Esophagus mucosa (tissue), 1 donor: ENCODE results near the gene NPIPA1. TPM values are rescaled to one million over a fixed set of nuclear protein-coding genes. Genes with fewer than 3 reads are reported as not detected.
"Not testable (repeated sequence)": the region's sequence is repeated elsewhere in the genome, so short reads cannot be mapped to it uniquely, and the experiment has no call there.

Experiments used
- ATAC-seq: fragments of 200-7000 bp; cut with Tn5 transposase; one replicate; pipeline ENCODE4 v1.9.1; 2020
- total RNA-seq: library from RNA; stranded (reverse); gene quantifications from one replicate; pipeline ENCODE4 v1.2.4, GENCODE V29; 2023
- donor health status: DM: yes; HTN: yes; CAD: no.

Gene NPIPA1
- 29.5 TPM for total RNA-seq

DNA sequence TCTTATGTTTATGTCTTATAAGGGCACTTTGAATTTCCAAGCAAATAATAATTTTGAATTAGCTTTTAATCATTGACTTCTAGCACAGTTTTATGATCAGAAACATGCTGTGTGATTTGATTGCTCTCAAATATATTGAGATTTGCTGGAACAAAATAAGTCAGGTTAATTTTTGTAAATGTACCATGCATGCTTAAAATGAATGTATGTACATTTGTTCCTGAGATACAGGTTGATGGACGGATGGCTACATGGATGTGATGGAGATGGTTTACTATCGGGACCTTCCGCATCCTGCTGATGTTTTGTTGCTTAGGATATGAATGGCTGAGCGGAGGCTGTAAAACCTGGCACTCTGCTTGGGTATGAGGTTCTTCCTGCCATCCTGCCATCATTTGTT is at the start of gene NPIPA1:
Gene NPIPA1 (plus strand): TSS at position 301 of the 400 bp plus-strand sequence. CDS start 0 bp downstream, at position 301.
- not testable (repeated sequence) for ATAC-seq

DNA sequence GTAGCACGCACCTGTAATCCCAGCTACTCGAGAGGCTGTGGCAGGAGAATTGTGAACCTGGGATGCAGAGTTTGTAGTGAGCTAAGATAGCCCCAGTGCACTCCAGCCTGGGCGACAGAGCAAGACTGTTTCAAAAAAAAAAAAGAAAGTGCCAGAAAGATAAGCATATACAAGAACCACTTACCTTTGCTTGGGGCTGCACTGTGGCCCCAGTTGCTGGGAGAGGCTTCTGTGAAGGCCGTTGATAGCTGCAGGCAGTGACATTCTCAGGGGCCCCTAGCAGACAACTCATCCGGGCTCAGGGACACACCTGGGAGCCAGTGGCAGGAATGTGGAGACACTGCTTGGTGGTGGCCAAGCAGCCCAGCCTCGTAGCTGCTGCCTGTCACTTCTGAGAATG is 45.1 kb upstream of the NPIPA1 start:
- ATAC-seq: not testable (repeated sequence)

DNA sequence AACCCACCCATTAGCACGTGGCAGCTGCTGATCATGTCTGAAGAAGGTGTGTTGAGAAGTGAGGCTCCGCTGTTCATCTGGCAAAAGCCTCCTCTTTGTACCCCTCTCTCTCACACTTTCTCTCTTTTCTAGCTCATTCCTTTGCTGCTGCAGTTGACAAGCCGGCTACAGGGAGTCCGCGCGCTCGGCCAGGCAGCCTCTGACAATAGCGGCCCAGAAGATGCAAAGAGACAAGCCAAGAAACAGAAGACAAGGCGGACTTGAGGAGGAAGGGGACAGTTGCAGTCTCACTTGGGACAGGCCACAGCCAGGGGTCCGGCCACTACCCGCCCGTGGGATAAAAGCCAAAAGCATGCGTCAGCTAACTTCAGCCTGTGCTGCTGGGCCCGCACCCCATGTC is 41.9 kb upstream of the NPIPA1 start:
- not testable (repeated sequence) for ATAC-seq

DNA sequence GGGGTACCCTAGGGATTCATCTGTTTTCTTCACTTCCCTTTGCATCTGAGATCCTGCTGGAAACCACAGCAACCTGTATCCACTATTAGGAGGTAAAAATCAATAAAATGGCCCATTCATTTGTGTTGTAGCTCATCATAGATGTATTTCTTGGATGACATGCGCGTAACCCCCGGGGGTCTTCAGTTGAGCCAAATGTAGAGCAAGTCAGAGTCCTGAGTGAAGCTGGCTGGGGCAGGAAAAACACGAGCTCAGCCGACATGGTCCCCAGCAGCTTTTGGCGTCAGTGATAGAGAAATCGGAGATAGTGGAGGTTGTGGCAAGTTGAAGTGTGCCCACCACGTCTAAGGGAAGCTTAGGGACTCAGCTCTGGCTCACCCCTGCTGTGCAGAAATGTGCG is 41.2 kb upstream of the NPIPA1 start:
- ATAC-seq: not testable (repeated sequence)

DNA sequence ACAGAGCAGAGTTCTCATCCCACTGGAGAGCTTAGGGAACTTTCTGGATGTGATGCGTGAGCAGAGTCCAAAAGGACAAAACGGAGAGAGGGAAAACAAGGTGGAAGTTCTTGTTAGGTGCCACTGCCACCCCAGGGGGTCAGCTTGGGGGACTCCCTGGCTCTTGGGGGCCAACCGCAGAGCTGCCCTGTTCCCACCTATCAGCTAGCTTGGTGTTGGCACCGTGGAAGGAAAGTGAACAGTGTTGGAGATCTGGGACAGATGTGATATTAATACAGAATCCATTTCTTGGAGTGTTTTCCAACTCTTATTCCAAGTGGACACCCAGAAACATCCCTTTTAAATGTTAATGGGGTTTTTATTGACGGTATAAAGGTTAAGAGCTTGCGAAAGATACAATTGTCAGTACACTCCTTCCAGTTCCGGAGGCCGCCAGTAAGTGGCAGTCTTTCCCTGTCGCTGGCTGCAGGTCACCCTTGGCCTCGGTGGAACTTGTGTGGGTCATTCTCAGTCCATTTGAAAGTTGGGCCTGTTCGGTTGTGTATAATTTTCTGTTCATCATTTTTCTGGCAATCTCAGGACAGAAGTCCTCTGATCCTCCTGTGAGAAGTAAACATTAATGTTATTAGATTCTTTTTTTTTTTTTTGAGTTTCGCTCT is 40.1 kb upstream of the NPIPA1 start:
- peak; percentile 39 for ATAC-seq

DNA sequence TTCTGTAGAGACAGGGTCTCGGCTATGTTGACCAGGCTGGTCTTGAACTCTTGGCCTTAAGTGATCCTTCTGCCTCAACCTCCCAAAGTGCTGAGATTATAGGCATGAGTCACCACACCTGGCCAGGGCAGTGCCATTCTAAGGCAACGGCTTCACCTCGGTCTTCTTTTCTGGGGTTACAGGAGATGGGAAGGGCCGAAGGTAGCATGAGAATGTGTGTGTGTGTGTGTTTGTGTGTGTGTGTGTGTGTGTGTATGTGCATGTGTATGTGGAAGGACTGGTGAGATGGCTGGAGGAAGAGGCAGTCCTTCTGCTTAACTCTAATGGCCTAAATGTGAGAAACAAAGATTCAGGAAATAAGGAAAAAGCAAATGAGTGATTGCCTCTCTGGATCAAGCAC is 39.1 kb upstream of the NPIPA1 start:
- peak; percentile 7 for ATAC-seq

DNA sequence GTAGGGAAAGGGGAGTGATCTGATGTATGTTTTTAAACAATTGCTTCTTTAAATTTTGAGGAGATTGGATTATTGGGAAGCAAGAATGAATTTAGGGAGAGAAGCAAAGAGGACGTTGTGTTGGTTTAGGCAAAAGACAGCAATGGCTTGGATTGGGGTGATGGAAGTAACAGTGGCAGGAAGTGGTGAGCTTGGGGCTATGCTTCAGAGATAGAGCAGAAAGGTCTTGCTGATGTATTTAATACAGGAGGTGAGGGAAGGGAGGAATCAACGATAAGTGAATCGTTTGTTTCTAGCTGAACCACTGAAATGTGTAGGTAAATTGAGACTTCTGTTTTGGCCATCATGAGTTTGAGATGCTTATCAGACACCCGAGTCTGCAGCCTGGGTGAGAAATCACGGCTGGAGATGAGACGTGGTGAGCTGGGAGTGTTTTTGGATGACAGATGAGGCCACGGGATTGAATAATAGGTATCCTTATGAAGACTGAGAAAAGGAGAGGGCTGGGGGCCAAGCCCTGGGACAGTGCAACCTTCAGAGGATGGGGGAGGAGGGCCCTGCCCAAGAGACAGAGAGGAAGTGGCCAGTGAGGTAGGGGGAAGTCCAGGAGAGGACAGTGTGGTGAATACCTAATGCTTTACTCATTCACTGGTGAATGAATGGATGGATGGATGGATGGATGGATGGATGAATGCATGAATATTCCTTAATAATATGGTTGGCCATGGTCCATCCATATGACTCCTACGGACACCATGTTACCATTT is 33.9 kb upstream of the NPIPA1 start:
- peak; percentile 55 for ATAC-seq

DNA sequence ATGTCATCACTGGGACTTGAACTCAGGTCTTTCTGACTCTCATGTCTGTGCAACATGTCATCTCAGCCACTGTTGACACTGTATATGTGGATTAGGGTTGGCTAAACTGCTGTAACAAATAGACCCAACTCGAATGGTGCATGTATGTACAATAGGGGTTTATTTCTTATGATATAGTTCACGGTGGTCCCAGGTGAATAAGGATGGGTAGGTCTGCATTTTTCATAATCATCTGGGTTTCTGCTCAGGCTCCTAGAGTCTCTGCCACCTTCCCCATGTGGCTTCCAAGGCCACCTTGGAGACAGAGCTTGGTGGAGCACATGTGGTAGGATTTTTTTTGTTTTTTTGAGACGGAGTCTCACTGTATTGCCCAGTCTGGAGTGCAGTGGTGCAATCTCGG is 27.5 kb upstream of the NPIPA1 start:
- peak; percentile 78 for ATAC-seq

DNA sequence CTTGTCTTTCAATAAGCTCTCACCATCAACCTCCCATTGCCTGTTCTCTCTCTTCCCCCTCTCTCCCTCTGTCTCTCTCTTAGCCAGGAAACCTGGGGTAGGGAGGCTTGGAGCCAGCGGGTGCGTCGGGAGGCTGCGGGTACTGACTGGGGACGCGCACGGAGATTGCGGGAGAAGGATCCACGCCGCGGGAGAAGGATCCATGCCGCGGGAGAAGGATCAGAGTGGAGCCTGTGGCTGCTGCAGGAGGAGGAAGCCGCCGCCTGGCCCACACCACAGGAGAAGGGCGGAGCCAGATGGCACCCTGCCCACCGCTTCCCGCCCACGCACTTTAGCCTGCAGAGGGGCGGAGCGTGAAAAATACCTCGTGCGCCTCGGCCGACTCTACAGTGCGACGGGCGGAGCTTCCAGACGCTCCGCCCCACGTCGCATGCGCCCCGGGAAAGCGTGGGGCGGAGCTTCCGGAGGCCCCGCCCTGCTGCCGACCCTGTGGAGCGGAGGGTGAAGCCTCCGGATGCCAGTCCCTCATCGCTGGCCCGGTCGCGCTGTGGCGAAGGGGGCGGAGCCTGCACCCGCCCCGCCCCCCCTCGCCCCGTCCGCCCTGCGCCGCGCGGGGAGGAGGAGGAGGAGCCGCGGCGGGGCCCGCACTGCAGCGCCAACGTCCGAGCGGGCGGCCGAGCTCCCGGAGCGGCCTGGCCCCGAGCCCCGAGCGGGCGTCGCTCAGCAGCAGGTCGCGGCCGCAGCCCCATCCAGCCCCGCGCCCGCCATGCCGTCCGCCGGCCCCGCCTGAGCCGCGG is 26.2 kb upstream of the NPIPA1 start:
- ATAC-seq: peak; percentile 90

DNA sequence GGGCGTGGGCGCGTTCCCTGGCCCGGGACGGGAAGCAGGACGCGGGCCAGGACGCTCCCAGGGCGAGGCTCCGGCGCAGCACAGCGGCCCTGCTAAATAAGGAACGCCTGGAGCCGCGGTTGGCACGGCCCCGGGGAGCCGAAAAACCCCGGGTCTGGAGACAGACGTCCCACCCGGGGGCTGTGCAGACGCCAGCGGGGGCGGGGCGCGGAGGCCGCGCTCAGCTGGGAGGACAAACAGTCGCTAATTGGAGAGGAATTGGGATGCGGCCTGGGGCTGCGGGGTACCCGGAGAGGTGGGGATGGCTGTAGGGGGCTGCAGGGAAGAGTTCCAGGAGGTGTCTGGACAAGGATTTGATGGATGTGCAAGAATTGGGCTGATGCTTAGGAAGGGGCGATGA is 25.3 kb upstream of the NPIPA1 start:
- not testable (repeated sequence) for ATAC-seq

DNA sequence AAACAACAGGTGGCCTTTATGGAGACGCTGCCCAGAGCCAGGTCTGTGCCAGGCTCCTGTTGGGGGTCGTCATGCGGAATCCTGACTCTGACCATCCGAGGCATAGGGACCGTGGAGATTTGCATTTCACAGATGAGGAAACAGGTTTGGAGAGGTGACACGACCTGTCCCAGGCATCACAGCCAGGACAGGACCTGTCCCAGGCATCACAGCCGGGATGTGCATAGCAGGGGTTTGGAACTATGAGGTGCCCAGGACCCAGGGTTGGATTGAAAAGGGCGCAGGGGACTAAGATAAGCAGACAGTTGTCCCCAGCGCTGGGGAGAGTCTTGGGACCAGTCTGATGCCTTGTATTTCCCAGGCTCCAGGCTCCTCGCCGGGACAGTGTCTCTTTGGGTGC is 24.7 kb upstream of the NPIPA1 start:
- not testable (repeated sequence) for ATAC-seq

DNA sequence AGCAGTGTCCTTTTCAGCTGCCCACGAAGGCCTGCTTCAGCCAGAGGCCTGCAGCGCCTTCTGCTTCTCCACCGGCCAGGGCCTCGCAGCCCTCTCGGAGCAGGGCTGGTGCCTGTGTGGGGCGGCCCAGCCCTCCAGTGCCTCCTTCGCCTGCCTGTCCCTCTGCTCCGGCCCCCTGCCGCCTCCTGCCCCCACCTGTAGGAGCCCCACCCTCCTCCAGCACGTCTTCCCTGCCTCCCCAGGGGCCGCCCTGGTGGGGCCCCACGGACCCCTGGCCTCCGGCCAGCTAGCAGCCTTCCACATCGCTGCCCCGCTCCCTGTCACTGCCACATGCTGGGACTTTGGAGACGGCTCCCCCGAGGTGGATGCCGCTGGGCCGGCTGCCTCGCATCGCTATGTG is 18.7 kb upstream of the NPIPA1 start:
- not testable (repeated sequence) for ATAC-seq

DNA sequence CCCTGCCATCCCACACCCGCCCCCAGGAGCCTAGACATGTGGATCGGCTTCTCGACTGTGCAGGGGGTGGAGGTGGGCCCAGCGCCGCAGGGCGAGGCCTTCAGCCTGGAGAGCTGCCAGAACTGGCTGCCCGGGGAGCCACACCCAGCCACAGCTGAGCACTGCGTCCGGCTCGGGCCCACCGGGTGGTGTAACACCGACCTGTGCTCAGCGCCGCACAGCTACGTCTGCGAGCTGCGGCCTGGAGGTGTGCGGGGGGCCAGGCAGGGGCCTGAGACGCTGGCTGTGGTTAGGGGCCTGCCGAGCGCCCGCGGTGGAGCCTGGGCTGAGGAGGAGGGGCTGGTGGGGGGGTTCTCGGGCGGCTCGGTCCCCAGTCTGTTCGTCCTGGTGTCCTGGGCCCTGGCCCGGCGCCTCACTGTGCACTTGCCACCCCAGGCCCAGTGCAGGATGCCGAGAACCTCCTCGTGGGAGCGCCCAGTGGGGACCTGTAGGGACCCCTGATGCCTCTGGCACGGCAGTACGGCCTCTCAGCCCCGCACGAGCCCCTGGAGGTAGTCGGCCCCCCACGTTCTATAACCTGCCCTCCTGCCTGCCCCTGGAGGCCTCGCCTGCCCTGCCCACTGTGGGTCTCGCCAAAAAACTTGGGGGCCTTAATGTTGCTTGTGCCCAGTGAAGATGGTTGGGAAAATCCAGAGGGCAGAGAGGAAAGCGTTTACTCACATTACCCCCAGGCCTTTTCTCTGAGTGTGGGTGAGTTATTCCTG is 17.2 kb upstream of the NPIPA1 start:
- not testable (repeated sequence) for ATAC-seq

DNA sequence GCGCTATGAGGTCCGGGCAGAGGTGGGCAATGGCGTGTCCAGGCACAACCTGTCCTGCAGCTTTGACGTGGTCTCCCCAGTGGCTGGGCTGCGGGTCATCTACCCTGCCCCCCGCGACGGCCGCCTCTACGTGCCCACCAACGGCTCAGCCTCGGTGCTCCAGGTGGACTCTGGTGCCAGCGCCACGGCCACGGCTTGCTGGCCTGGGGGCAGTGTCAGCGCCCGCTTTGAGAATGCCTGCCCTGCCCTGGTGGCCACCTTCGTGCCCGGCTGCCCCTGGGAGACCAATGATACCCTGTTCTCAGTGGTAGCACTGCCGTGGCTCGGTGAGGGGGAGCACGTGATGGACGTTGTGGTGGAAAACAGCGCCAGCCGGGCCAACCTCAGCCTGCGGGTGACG is 15.0 kb upstream of the NPIPA1 start:
- not testable (repeated sequence) for ATAC-seq

DNA sequence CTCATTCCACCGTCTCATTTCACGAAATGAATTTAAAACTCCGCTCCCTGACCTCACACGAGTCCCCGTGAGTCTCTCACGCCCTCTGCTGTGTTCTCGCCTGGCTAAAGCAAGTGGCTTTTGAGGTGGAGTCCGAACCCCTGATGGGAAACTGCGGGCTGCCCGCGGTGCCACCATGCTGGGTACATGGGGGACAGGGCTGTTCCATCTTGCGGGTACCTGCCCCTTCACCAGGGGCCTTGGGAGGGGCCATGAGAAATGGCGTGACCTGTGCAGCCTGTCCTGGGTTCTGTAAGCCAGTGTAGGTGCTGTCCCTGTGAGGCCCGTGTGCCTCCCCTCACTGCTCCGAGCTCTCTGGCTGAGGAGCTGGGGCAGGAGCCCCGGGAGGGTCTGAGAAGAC is 14.3 kb upstream of the NPIPA1 start:
- ATAC-seq: not testable (repeated sequence)

DNA sequence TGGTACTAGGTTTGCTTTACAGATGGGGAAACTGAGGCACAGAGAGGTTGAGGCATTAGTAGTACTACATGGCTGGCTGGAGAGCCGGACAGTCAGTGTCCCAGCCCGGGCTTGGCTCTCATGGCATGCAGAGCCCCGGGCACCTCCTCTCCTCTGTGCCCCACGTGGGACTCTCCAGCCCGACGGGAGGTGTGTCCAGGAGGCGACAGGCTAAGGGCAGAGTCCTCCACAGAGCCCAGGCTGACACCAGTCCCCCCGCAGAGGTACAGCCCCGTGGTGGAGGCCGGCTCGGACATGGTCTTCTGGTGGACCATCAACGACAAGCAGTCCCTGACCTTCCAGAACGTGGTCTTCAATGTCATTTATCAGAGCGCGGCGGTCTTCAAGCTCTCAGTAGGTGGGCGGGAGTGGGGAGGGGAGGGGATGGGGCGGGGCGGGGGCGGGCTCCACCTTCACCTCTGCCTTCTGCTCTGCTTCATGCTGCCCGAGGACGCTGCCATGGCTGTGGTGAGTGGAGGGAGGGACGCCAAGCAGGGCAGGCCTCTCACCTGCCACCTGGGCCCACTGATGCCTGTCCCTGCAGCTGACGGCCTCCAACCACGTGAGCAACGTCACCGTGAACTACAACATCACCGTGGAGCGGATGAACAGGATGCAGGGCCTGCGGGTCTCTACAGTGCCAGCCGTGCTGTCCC is 13.7 kb upstream of the NPIPA1 start:
- not testable (repeated sequence) for ATAC-seq

DNA sequence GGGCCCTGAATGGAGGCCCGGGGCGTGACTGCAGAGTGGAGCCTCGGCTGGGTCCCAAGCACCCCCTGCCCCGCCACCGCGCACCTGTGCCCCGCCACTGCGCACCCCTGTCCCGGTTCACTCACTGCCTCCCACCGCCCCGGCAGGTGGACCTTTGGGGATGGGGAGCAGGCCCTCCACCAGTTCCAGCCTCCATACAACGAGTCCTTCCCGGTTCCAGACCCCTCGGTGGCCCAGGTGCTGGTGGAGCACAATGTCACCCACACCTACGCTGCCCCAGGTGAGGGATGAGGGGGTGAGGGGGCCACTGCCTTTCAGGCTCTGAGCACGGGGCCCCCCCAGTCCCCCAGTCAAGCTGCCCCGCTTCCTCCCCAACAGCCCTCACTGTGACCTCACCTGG is 12.9 kb upstream of the NPIPA1 start:
- ATAC-seq: not testable (repeated sequence)

DNA sequence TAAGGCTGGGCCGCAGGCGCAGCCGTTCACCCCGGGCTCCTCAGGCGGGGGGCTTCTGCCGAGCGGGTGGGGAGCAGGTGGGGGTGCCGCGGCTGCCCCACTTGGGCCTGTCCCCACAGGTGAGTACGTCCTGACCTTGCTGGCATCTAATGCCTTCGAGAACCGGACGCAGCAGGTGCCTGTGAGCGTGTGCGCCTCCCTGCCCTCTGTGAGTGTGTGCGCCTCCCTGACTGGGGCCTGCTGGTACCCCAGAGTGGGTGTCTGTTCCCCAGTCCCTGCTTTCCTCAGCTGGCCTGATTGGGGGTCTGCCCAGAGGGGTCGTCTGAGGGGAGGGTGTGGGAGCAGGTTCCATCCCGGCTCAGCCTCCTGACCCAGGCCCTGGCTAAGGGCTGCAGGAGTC is 12.3 kb upstream of the NPIPA1 start:
- not testable (repeated sequence) for ATAC-seq

DNA sequence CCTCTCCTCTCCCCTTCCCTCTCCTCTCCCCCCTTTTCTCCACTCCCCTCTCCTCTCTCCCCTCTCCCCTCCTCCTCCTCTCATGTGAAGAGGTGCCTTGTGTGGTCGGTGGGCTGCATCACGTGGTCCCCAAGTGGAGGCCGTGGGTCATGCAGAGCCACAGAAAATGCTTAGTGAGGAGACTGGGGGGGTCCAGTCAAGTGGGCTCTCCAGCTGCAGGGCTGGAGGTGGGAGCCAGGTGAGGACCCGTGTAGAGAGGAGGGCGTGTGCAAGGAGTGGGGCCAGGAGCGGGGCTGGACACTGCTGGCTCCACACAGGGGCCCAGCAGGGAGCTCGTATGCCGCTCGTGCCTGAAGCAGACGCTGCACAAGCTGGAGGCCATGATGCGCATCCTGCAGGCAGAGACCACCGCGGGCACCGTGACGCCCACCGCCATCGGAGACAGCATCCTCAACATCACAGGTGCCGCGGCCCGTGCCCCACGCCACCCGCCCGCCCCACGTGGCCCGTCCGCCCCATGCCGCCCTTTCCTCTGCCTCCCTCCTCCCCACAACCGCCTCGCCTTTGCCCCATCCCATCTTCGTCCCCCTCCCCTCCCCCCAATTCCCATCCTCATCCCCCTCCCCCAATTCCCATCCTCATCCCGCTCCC is 9.1 kb upstream of the NPIPA1 start:
- peak; percentile 81 for ATAC-seq

DNA sequence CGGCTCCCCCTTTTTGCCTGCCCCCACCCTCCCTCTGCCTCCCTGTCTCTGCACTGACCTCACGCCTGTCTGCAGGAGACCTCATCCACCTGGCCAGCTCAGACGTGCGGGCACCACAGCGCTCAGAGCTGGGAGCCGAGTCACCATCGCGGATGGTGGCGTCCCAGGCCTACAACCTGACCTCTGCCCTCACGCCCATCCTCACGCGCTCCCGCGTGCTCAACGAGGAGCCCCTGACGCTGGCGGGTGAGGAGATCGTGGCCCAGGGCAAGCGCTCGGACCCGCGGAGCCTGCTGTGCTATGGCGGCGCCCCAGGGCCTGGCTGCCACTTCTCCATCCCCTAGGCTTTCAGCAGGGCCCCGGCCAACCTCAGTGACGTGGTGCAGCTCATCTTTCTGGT is 8.1 kb upstream of the NPIPA1 start:
- ATAC-seq: not testable (repeated sequence)

DNA sequence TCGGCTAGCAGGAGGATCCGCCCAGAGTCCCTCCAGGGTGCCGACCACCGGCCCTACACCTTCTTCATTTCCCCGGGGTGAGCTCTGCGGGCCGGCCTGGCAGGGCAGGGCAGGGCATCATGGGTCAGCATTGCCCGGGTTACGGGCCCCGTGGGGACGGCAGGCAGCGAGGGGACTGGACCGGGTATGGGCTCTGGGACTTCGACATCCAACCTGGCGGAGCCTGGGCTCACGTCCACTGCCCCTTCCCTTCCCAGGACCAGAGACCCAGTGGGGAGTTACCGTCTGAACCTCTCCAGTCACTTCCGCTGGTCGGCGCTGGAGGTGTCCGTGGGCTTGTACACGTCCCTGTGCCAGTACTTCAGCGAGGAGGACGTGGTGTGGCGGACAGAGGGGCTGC is 7.0 kb upstream of the NPIPA1 start:
- not testable (repeated sequence) for ATAC-seq
